Right atrium auricular region (tissue), 2 donors: Measurements from ENCODE around the gene RGS21. TPM values are rescaled to one million over a fixed set of nuclear protein-coding genes. Genes with fewer than 3 reads are reported as not detected.

Experiments used
- DNase-seq: peaks from one replicate; pipeline ENCODE4 v3.0.0-alpha.2; 2019; ENCODE audit warnings: low spot score
- H3K27ac ChIP-seq, 2 donors: fragments of 200-600 bp; sonication (generic); 1 replicate in 1 of 2; 2 replicates in 1 of 2; pipeline ENCODE4 v1.5.1; 2016 to 2019
- H3K27me3 ChIP-seq, 2 donors: fragments of 200-600 bp; sonication (generic); one replicate each; pipeline versions ENCODE4 v1.5.1 to v1.6.0; 2017 to 2019
- H3K36me3 ChIP-seq: fragments of 200-600 bp; sonication (generic); one replicate; pipeline ENCODE4 v1.5.1; 2016
- H3K4me1 ChIP-seq, 2 donors: fragments of 200-600 bp; sonication (generic); one replicate each; pipeline versions ENCODE4 v1.5.1 to v1.6.0; 2017 to 2019
- H3K4me3 ChIP-seq, 2 donors: fragments of 200-600 bp; sonication (generic); 1 replicate in 1 of 2; 2 replicates in 1 of 2; pipeline ENCODE4 v1.5.1; 2017 to 2019; ENCODE audit warnings: mild to moderate bottlenecking in 1 of 2, moderate library complexity in 1 of 2
- H3K9me3 ChIP-seq, 2 donors: fragments of 200-600 bp; sonication (generic); one replicate each; pipeline ENCODE4 v1.5.1; 2019
- total RNA-seq, 2 donors: library from RNA; depleted of rRNA; stranded (reverse); fragments of >200 nt; gene quantifications; one replicate each; pipeline ENCODE4 v1.1.0, GENCODE V29; 2016
- TF ChIP-seq, protein P1 (sequence below), 2 donors: fragments of 200-600 bp; sonication (generic); IDR thresholded peaks; one replicate each; pipeline ENCODE4 v1.5.1; 2019; ENCODE audit warnings: antibody characterized with exemption in 2 of 2

RGS21 gene, protein sequence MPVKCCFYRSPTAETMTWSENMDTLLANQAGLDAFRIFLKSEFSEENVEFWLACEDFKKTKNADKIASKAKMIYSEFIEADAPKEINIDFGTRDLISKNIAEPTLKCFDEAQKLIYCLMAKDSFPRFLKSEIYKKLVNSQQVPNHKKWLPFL
- total RNA-seq = not detected

DNA sequence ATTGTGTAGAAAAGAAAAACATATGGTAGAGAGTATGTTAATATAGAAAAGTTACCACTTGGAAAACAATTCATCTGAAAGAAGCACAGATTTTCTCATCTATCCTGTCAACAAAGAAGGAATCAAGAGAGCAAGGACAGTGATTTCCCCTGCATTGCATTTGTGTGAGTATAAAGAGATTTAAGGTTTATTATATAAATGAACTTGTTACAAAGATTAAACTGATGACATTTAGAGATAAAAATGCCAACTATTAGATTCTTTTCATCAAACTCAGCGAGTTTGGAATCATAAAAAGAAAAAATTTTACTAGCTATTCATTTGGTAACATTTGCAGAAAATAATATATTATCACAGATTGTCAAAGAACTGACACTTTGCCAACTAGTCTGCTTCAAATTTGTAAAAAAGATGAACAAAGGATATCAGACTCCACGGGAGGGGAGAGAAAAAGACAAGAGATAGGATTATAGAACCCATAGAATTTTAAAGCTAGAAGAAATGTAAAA is at the start of gene RGS21:
Gene RGS21, plus strand, starts transcription at position 51 of the 509 bp plus-strand sequence. CDS start 26,045 bp downstream, outside the sequence.
- no peak within 1 kb of the TSS for H3K27ac ChIP-seq
- no peak within 1 kb of the TSS for H3K4me3 ChIP-seq
- TF ChIP-seq, protein P1, sequence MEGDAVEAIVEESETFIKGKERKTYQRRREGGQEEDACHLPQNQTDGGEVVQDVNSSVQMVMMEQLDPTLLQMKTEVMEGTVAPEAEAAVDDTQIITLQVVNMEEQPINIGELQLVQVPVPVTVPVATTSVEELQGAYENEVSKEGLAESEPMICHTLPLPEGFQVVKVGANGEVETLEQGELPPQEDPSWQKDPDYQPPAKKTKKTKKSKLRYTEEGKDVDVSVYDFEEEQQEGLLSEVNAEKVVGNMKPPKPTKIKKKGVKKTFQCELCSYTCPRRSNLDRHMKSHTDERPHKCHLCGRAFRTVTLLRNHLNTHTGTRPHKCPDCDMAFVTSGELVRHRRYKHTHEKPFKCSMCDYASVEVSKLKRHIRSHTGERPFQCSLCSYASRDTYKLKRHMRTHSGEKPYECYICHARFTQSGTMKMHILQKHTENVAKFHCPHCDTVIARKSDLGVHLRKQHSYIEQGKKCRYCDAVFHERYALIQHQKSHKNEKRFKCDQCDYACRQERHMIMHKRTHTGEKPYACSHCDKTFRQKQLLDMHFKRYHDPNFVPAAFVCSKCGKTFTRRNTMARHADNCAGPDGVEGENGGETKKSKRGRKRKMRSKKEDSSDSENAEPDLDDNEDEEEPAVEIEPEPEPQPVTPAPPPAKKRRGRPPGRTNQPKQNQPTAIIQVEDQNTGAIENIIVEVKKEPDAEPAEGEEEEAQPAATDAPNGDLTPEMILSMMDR (IDR thresholded peaks at IDR 0.05) = no peak
- H3K9me3 ChIP-seq = no peaks in the 10 kb centered on the region
- no peak for DNase-seq
- no peaks in the 10 kb centered on the region for H3K27me3 ChIP-seq
- H3K4me1 ChIP-seq = no peaks in the 10 kb centered on the region
- no peaks in the 10 kb centered on the region for H3K36me3 ChIP-seq

DNA sequence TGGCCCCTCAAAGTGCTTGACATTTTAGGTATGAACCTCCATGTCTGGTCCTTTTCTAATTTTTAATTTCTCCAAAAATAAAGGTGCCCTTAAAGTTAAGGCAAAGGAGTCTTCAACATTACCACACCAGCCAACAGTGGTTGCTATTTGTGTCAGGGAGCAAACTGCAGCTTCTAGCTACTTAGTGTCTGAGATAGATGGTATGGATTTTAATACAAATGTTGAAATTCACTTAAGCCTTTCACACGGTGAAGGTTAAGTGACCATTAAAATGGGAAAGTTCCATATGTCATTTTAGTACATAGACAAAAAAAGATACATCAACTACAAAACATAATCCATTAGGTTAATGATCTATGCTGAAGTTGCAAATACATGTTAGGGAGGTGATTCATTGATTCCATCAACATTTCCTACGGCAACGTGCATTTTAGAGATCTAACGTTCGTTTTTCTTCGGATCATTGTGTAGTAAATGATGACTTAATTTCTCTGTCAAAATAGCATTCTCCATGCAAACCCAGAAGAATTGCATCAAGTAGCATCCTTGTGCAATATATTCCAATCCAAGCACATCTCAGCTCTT is 48.2 kb upstream of the RGS21 start:
- Histone ChIP-seq H3K27ac (no peak overlapping the region), H3K36me3 (no peaks in the 10 kb centered on the region), H3K27me3 (no peaks in the 10 kb centered on the region), H3K4me1 (no peaks in the 10 kb centered on the region), H3K9me3 (no peaks in the 10 kb centered on the region), H3K4me3 (no peak overlapping the region)
- DNase-seq = no peak
- TF ChIP-seq, protein P1 (IDR thresholded peaks at IDR 0.05) = no peak

DNA sequence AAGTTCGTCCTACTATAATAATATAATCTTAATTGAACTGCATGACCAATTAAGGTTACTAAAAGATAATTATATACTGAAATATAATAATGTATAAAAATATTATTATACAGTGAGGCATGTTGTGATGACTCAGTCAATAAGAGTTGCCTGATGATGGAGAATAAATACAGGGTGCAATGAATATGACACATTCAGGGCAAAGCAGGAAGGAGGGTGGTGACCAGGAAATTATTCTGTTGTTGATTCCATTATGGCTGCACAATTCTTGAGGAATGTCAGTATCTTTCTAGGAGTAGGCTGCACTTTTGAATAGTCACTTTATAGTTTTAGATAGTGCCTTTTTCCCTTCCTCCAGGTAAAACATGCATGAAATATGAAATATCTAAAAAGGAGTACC is 46.4 kb upstream of the RGS21 start:
- H3K4me3 ChIP-seq = no peak overlapping the region

DNA sequence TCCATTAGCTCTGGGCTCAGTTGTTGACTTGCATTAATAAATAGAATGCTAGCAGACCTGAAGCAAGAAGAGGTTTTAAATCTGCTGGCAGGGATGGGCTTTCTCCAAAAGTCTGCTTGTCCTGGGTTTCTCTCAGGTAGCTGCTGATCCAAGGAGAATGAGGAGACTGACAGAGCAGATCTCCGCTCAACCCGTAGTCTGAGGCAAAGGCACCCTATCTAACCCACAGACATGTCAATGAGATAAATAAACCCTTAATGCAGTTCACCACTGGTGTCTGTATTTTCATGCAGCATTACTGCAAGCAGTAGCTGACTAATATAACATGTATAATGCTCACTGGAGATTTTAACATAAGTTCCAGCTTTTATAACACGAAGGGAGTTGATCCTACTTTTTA is 44.1 kb upstream of the RGS21 start:
- H3K9me3 ChIP-seq = no peaks in the 10 kb centered on the region
- H3K27ac ChIP-seq = no peak overlapping the region
- no peaks in the 10 kb centered on the region for H3K36me3 ChIP-seq
- H3K27me3 ChIP-seq = no peaks in the 10 kb centered on the region
- H3K4me1 ChIP-seq = no peaks in the 10 kb centered on the region
- TF ChIP-seq, protein P1 (IDR thresholded peaks at IDR 0.05) = no peak
- no peak overlapping the region for H3K4me3 ChIP-seq
- no peak for DNase-seq

More for the DNA sequence above, 46.4 kb upstream of the RGS21 start:
- Histone ChIP-seq H3K27ac (no peak overlapping the region), H3K36me3 (no peaks in the 10 kb centered on the region), H3K27me3 (no peaks in the 10 kb centered on the region), H3K4me1 (no peaks in the 10 kb centered on the region), H3K9me3 (no peaks in the 10 kb centered on the region)
- TF ChIP-seq, protein P1 (IDR thresholded peaks at IDR 0.05) = no peak
- DNase-seq = no peak

DNA sequence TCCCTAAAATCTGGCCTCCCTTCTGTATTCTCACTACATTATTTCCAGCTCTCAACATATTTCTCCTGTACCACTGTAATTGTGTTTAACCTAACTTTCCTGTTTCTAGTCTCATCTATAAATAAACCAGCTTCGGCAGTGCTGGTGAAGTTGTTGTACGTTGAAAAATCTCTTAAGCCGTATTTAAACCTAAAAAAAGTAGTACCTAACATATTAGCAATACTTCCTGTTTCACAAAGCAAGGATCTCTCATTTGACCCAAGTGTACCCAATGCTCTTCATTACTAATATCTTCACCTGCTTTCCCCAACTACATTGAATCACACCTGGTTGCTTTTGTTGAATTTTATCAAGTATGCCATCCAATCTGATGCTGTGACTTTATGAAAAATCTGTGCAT is 42.2 kb upstream of the RGS21 start:
- TF ChIP-seq, protein P1 (IDR thresholded peaks at IDR 0.05) = no peak
- Histone ChIP-seq H3K9me3 (no peaks in the 10 kb centered on the region), H3K4me3 (no peak overlapping the region), H3K4me1 (no peaks in the 10 kb centered on the region), H3K36me3 (no peaks in the 10 kb centered on the region), H3K27me3 (no peaks in the 10 kb centered on the region), H3K27ac (no peak overlapping the region)
- DNase-seq = no peak
